PC-3 (cell line): ENCODE results near the gene OR3A3.

ENCODE experiments used
- CTCF ChIP-seq: fragments of 300-600 bp; sonication (generic); conservative IDR thresholded peaks from 2 replicates; pipeline ENCODE4 v1.5.1; 2017; ENCODE audit warnings: antibody characterized with exemption, low read depth, mild to moderate bottlenecking, low read length
- EZH2 ChIP-seq: fragments of 300-600 bp; sonication (generic); IDR thresholded peaks from one replicate; pipeline ENCODE4 v1.6.1; 2017; ENCODE audit warnings: antibody characterized with exemption, mild to moderate bottlenecking, low read length; ENCODE audit not compliant: unreplicated experiment

GRCh38 chr17:3440451-3440850, 29.3 kb downstream of the OR3A3 start:
- TF ChIP-seq CTCF, result no peak
- TF ChIP-seq EZH2, result no peak
